ENCODE measurements around the gene RPL7A. TPM values are rescaled to one million over a fixed set of nuclear protein-coding genes. Genes with fewer than 3 reads are reported as not detected.

RPL7A gene
- total RNA-seq, 4 donors from 2014 or later: 1,813 to 2,244 (median 1,961) TPM

DNA sequence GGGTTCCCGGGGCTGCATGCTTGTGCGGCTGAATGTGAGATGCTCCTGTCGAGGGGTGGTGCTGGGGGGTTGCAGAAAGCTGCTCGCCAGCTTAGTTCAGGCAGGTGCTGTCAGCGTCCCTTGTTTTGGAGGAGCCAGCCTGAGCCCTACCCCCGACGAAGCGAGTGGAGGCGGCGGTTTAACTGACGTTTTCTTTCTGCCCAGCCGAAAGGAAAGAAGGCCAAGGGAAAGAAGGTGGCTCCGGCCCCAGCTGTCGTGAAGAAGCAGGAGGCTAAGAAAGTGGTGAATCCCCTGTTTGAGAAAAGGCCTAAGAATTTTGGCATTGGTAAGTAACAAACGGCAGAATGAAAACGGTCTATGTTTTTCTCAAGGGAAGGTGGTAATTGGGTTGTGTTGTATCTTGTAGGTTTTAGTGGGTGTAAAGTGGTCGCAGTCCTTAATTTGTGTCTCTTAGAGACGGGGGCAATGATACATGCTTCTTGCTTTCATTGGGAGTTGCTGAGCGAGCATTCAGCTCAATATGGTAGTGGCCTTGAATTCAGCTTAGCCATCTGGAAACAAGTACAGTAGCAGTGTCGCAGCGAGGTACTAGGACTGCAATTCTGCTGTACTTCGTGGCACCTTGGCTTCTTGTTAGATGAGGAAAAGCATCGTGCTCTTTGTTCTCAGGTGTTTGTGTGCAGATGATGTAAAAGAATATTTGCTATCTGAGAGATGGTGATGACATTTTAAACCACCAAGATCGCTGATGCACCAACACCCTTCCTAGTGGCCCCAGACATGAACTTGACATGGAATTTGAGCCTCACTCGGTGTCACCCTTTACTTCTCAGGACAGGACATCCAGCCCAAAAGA is 928 bp downstream of the RPL7A start:
- DNase-seq (ENCODE audit: low spot score) (no peak), ATAC-seq (ENCODE audit: low FRiP score) (no peak)
- TF ChIP-seq, protein P1, sequence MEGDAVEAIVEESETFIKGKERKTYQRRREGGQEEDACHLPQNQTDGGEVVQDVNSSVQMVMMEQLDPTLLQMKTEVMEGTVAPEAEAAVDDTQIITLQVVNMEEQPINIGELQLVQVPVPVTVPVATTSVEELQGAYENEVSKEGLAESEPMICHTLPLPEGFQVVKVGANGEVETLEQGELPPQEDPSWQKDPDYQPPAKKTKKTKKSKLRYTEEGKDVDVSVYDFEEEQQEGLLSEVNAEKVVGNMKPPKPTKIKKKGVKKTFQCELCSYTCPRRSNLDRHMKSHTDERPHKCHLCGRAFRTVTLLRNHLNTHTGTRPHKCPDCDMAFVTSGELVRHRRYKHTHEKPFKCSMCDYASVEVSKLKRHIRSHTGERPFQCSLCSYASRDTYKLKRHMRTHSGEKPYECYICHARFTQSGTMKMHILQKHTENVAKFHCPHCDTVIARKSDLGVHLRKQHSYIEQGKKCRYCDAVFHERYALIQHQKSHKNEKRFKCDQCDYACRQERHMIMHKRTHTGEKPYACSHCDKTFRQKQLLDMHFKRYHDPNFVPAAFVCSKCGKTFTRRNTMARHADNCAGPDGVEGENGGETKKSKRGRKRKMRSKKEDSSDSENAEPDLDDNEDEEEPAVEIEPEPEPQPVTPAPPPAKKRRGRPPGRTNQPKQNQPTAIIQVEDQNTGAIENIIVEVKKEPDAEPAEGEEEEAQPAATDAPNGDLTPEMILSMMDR (IDR thresholded peaks at IDR 0.05): no peak

DNA sequence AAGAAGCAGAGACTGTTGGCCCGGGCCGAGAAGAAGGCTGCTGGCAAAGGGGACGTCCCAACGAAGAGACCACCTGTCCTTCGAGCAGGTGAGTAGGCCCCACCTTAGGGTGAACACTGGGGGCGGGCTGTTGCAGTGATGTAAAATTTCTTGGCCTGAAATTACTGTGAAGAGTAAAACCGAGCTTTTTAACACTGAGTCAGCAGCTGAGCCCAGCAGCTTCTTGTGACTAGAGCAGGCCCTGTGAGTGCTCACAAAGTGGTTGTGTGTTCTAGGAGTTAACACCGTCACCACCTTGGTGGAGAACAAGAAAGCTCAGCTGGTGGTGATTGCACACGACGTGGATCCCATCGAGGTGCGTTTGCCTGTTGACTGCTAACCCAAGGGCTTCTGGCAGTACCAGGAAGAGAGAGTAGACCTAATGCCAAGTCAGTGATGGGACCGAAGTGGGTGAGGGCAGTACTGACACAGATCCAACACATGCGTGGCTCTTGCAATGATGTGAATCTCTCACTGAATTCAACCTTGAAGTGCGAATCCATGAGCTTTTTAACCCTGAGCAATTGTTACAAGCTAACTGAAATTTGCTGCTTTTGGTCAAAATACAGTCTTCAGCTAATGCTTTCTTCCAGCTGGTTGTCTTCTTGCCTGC is 2.1 kb downstream of the RPL7A start:
- DNase-seq (ENCODE audit: low spot score): no peak
- TF ChIP-seq, protein P1 (IDR thresholded peaks at IDR 0.05): no peak
- no peak for ATAC-seq (ENCODE audit: low FRiP score)

DNA sequence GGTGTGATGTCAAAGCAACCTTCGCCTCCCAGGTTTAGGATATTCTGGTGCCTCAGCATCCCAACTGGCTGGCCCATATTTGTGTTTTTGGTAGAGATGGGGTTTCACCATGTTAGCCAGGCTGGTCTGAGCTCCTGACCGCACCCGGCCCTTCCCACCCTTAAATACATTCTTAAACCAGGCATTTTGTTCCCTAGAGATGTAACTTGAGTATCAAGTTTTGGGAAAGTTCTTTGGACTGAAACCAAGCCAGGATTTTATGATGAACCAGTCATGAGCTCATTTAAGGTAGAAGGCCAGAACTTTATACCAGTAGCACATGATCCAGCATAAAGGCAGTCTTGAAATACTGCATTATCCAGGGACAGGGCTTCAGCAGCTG is 3.5 kb downstream of the RPL7A start:
- DNase-seq (ENCODE audit: low spot score) (no peak), ATAC-seq (ENCODE audit: low FRiP score) (no peak)
- TF ChIP-seq, protein P1 (IDR thresholded peaks at IDR 0.05): no peak

DNA sequence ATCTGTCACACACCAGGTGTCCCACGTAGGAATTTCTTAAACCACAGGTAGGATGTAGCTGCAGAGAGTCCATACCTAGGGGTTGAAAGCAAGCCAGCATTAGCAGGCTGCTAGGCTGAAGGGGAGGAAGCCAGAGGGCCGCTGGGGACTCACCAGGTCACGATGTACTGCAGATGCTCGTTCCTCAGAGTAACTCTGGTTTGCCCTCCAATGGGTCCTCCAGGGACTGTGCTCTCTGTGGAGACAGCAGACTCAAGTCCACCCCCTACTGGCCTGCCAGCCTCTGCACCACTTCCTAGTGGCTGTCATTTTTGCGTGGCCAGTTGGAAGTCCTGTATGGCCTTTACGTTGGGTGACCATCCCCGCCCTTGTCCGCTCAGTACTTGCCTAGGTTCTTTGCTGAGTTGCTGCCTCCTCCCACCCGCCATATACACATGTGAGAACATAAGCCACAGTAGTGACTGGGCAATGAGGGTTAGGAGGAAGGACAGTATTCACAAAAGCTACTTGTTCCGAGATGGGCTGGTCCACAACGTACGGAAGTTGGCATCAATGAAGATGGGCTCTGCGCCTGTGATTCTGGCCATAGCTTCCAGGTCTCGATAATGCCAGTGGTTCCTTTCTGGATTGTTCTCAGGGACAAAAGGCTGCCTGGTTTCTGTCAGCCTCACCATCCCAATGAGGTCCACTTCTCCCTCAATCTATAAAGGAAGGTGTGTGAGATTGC is 4.1 kb downstream of the RPL7A start:
- no peak for ATAC-seq (ENCODE audit: low FRiP score)
- DNase-seq (ENCODE audit: low spot score): no peak
- TF ChIP-seq, protein P1 (IDR thresholded peaks at IDR 0.05): no peak

DNA sequence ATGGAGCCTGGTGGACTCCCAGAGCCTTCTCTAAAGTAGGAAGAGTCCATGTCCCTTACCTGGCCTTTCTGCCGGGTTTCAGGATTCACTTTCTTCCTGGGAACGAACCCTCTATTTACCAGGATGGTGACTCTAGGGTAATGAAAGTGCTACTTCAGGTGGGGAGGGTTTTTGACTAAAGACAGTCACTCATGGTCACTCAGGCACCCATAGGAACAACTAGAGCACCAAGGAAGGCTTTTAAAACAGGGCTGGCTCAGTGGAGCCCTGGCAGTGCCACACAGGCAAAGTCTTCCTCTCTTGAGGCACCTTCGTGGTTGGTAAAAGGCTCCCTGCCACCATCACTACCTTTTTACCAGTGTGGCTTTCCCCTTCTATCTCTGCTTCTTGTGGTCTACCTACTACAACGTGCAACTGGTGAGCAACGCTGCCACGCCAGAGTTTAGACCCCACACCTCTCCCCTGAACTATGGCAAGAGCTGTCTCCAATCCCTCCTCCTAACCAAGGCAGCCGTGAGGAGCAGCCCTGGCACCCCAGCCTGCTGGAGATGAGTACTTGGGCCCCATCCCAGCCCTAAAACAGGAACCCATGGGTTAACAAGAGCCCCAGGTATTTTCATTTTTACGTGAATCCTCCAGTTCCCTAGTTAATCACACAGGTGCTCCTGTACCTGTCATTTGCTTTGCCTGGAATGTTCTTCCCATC is 4.8 kb downstream of the RPL7A start:
- TF ChIP-seq, protein P1 (IDR thresholded peaks at IDR 0.05): no peak
- ATAC-seq (ENCODE audit: low FRiP score): no peak
- DNase-seq (ENCODE audit: low spot score): no peak

DNA sequence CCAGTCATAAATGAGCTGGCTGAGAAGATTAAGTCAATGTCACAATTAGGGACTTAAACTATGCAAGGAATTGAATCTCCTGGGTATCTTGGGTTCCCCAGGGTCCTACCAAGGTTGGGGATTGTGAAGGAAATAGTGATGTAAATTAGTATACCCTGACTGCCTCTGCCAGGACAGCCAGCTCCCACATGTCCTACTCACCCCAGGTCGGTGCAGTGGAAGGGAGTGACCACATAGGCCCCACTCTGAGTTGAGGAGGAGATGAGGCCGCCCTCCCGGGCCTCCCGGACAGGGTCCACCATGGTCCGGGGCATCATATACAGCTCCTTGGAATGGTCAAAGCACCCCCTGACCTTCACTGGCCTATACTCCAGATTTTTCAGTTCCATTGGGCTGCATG is 5.5 kb downstream of the RPL7A start:
- TF ChIP-seq, protein P1 (IDR thresholded peaks at IDR 0.05): no peak
- DNase-seq (ENCODE audit: low spot score): no peak
- no peak for ATAC-seq (ENCODE audit: low FRiP score)
